A673 (cell line): ENCODE measurements around the gene DMRT3.

Source experiments
- CTCF ChIP-seq: fragments of 300-800, 200-600 bp; sonication (generic); conservative IDR thresholded peaks from 2 replicates; pipeline ENCODE4 v1.5.1; 2017; ENCODE audit warnings: low read depth, mild to moderate bottlenecking, antibody characterized with exemption, low read length, moderate library complexity, mixed read lengths
- EZH2 ChIP-seq: fragments of 200-600 bp; sonication (generic); IDR thresholded peaks from 2 replicates; pipeline ENCODE4 v1.6.1; 2017; ENCODE audit warnings: borderline replicate concordance, low read depth, mild to moderate bottlenecking, mixed read lengths, antibody characterized with exemption, low read length; ENCODE audit not compliant: poor library complexity, severe bottlenecking

- TF ChIP-seq CTCF (no peak), EZH2 (no peak)
Measured at GRCh38 chr9:977838-978830, 1.7 kb downstream of the DMRT3 start.
